Lower leg skin (tissue), 3 donors: ENCODE measurements around the gene TMEM132D.

ENCODE experiments used
- CTCF ChIP-seq, 3 donors: fragments of 450-650 bp; IDR thresholded peaks; one replicate each; pipeline ENCODE4 v1.5.1; 2016; ENCODE audit warnings: antibody characterized with exemption in 3 of 3, mild to moderate bottlenecking in 3 of 3, moderate library complexity in 2 of 3
- POLR2A ChIP-seq, 2 donors: fragments of 450-650 bp; IDR thresholded peaks; one replicate each; pipeline ENCODE4 v1.6.1; 2016 to 2017; ENCODE audit warnings: antibody characterized with exemption in 2 of 2, mild to moderate bottlenecking in 1 of 2, moderate library complexity in 1 of 2

- no peak for TF ChIP-seq CTCF (IDR thresholded peaks at IDR 0.05)
- TF ChIP-seq POLR2A (IDR thresholded peaks at IDR 0.05) = no peak
Observed at GRCh38 chr12:129378496-129378895, 525.3 kb downstream of the TMEM132D start.
